BJ (cell line): ENCODE data around the gene INPP4A. TPM values are rescaled to one million over a fixed set of nuclear protein-coding genes. Genes with fewer than 3 reads are reported as not detected.

Experiments
- CTCF ChIA-PET: fragments of 350-600 bp; formaldehyde crosslinking; extraction: SDS; loops from one replicate; lab custom pipeline; 2021; ENCODE audit warnings: antibody characterized with exemption, inconsistent platforms; lab: Yijun Ruan, JAX
- POLR2A ChIA-PET: fragments of 300-600 bp; sonication (Branson Sonifier 250); formaldehyde crosslinking; extraction: SDS; loops from one replicate; lab custom pipeline; 2021; ENCODE audit warnings: antibody characterized with exemption; lab: Charles Lee
- DNase-seq: peaks from one replicate; pipeline ENCODE4 v3.0.0-alpha.2; 2011; ENCODE audit warnings: low read depth
- H3K27me3 ChIP-seq: 2 replicates; pipeline ENCODE4 v1.6.0; 2011; ENCODE audit warnings: low read length; ENCODE audit not compliant: control insufficient read depth, insufficient read depth
- H3K36me3 ChIP-seq: 2 replicates; pipeline ENCODE4 v1.5.1; 2011; ENCODE audit warnings: low read length; ENCODE audit not compliant: control insufficient read depth, insufficient read depth
- H3K4me3 ChIP-seq: 2 replicates; pipeline ENCODE4 v1.5.1; 2011; ENCODE audit warnings: low read depth, mild to moderate bottlenecking, control low read depth, low read length
- polyA plus RNA-seq: library from polyadenylated mRNA; depleted of rRNA; stranded (reverse); fragments of >200 nt; gene quantifications from 2 replicates; pipeline ENCODE4 v1.2.3, GENCODE V29; 2011
- TF ChIP-seq, protein P1 (sequence below): IDR thresholded peaks from 2 replicates; pipeline ENCODE4 v1.5.1; 2011; ENCODE audit warnings: low read depth, mild to moderate bottlenecking, control low read depth, inconsistent platforms, low read length, moderate library complexity; ENCODE audit not compliant: insufficient read depth

The INPP4A gene
- polyA plus RNA-seq, 1 experiment, result 21.0 TPM

DNA sequence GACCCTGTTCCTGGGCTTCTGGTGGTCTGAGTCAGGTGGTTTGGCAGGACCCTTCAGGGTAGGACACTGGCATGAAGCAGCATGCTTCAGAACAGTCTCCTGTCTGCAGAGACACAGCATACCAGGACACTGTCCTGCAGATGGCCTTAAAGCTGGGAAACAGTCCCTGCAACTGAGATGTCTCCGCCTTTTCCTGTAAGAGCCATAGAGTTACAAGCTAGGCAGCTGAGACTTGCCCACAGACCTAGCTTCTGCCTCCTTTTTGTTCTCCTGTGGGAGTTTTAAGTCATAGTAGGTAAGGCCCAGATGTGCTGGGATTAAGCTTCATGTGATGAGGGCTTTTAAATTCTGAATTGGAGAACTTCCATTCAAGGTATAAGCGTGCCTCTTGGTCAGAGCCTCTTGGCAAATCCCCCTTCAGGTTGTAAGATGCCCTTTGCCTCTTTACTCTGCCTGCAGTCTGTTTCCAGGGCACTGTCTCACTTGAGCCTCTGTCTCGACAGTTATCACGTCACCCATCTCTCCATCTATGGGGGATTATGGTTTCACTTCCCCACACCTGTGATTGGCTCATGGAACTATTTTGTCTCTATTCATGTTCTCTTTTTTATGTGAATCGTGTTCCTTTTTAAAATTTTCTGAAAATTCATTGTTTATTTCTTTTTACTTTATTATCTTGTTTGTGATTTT lies 111.8 kb downstream of the INPP4A start:
- H3K4me3 ChIP-seq, result no peak overlapping the region
- H3K36me3 ChIP-seq, result peaks cover 9% of the 10 kb centered on the region
- TF ChIP-seq, protein P1, sequence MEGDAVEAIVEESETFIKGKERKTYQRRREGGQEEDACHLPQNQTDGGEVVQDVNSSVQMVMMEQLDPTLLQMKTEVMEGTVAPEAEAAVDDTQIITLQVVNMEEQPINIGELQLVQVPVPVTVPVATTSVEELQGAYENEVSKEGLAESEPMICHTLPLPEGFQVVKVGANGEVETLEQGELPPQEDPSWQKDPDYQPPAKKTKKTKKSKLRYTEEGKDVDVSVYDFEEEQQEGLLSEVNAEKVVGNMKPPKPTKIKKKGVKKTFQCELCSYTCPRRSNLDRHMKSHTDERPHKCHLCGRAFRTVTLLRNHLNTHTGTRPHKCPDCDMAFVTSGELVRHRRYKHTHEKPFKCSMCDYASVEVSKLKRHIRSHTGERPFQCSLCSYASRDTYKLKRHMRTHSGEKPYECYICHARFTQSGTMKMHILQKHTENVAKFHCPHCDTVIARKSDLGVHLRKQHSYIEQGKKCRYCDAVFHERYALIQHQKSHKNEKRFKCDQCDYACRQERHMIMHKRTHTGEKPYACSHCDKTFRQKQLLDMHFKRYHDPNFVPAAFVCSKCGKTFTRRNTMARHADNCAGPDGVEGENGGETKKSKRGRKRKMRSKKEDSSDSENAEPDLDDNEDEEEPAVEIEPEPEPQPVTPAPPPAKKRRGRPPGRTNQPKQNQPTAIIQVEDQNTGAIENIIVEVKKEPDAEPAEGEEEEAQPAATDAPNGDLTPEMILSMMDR, result no peak
- ChIA-PET CTCF (interaction anchor here (2.4 kb wide), 1 partner anchor 12 kb away, joined by 11 read pairs; no protein-coding TSS in a partner anchor), POLR2A (no interaction called here)
- no peaks in the 10 kb centered on the region for H3K27me3 ChIP-seq
- no peak for DNase-seq

- ChIA-PET CTCF (interaction anchor here (1.9 kb wide), 1 partner anchor 10 kb away, joined by 9 read pairs; no protein-coding TSS in a partner anchor), POLR2A (no interaction called here)
- no peak for DNase-seq
Measured at GRCh38 chr2:98558852-98559530, 114.3 kb downstream of the INPP4A start.

GRCh38 chr2:98559581-98559980 lies 114.9 kb downstream of the INPP4A start:
- POLR2A ChIA-PET, result no interaction called here
- Histone ChIP-seq H3K27me3 (no peaks in the 10 kb centered on the region), H3K4me3 (no peak overlapping the region), H3K36me3 (peaks cover 10% of the 10 kb centered on the region)
- CTCF ChIA-PET, result interaction anchor here (1.9 kb wide), 1 partner anchor 9 kb away, joined by 9 read pairs; no protein-coding TSS in a partner anchor
- DNase-seq, result no peak
- TF ChIP-seq, protein P1, result no peak

More at GRCh38 chr2:98558852-98559530, 114.3 kb downstream of the INPP4A start:
- H3K4me3 ChIP-seq, result no peak overlapping the region
- H3K36me3 ChIP-seq, result peaks cover 9% of the 10 kb centered on the region
- TF ChIP-seq, protein P1, result no peak
- H3K27me3 ChIP-seq, result no peaks in the 10 kb centered on the region

- TF ChIP-seq, protein P1, result no peak
- POLR2A ChIA-PET, result no interaction called here
- H3K27me3 ChIP-seq, result no peaks in the 10 kb centered on the region
- H3K36me3 ChIP-seq, result peaks cover 12% of the 10 kb centered on the region
- CTCF ChIA-PET, result interaction anchor here (0.8 to 1.9 kb wide), 2 partner anchors 9 to 72 kb away, joined by 3 to 9 read pairs; no protein-coding TSS in a partner anchor
- DNase-seq, result peak; percentile 31
- no peak overlapping the region for H3K4me3 ChIP-seq
Measured at GRCh38 chr2:98560256-98560771, 115.7 kb downstream of the INPP4A start.

DNA sequence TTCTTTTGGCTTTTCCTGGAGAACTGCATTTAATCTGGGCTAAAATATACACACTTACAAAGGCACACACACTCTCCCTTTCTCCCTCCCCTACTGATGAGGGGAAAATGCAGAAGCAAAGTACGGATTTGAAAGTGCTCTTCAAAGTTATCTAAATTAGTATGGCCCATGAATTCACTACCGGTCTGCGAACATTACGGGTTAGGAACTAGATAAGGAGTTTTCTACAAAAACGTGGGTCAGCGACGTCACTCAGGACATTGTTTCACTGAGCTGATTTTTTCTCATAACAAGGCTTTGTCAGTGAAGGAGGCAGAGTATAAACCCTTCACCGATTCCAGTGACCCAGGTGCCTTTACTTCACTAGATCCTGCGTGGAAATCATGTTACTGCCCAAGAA lies 116.4 kb downstream of the INPP4A start:
- POLR2A ChIA-PET, result no interaction called here
- H3K27me3 ChIP-seq, result no peaks in the 10 kb centered on the region
- H3K36me3 ChIP-seq, result peaks cover 9% of the 10 kb centered on the region
- CTCF ChIA-PET, result interaction anchor here (0.7 kb wide), 1 partner anchor 53 kb away, joined by 3 read pairs; no protein-coding TSS in a partner anchor
- no peak for DNase-seq
- H3K4me3 ChIP-seq, result no peak overlapping the region
- TF ChIP-seq, protein P1, result no peak
